HEK293 (cell line): Measurements from ENCODE around the gene UPP2.

Source experiments
- CTCF ChIA-PET: fragments of 350-600 bp; formaldehyde crosslinking; extraction: SDS; loops from one replicate; lab custom pipeline; 2021; ENCODE audit warnings: antibody characterized with exemption; lab: Yijun Ruan, JAX
- POLR2A ChIA-PET: fragments of 300-600 bp; formaldehyde crosslinking; extraction: SDS; loops from one replicate; lab custom pipeline; 2020; ENCODE audit warnings: antibody characterized with exemption, inconsistent platforms; lab: Yijun Ruan, JAX
- H3K27ac ChIP-seq: fragments of 200-500 bp; sonication (Bioruptor generic); 2 replicates; pipeline ENCODE4 v1.5.1; 2014; ENCODE audit warnings: low read depth, low read length, control low read depth, inconsistent platforms; ENCODE audit errors: extremely low read depth
- H3K36me3 ChIP-seq, 2 experiments: fragments of 200-500 bp in 1 of 2; sonication (Bioruptor generic) in 1 of 2; 1 replicate in 1 of 2; 2 replicates in 1 of 2; pipeline ENCODE4 v1.5.1; 2014 to 2017; ENCODE audit warnings: inconsistent platforms in 2 of 2, low read length in 2 of 2; ENCODE audit not compliant: control insufficient read depth in 2 of 2, insufficient read depth in 1 of 2
- H3K4me1 ChIP-seq: fragments of 200-500 bp; sonication (Bioruptor generic); 2 replicates; pipeline ENCODE4 v1.5.1; 2014; ENCODE audit warnings: mild to moderate bottlenecking, low read length, inconsistent platforms; ENCODE audit not compliant: control insufficient read depth, insufficient read depth
- H3K4me3 ChIP-seq: 2 replicates; pipeline ENCODE4 v1.5.1; 2011; ENCODE audit warnings: low read depth, mild to moderate bottlenecking, control low read depth, low read length, moderate library complexity
- H3K9me3 ChIP-seq: fragments of 200-500 bp; sonication (Bioruptor generic); 2 replicates; pipeline ENCODE4 v1.5.1; 2014; ENCODE audit warnings: low read depth, low read length, inconsistent platforms; ENCODE audit not compliant: control insufficient read depth, insufficient read depth
- ELK4 ChIP-seq: IDR thresholded peaks from 2 replicates; pipeline ENCODE4 v1.6.1; 2011; ENCODE audit warnings: mild to moderate bottlenecking, low read depth, low read length, borderline replicate concordance
- HOXD13 ChIP-seq: sonication (generic); formaldehyde crosslinking; IDR thresholded peaks from 2 replicates; pipeline ENCODE4 v1.8.0; 2022; ENCODE audit warnings: missing genetic modification reagents, borderline replicate concordance
- PBX3 ChIP-seq: sonication (generic); formaldehyde crosslinking; IDR thresholded peaks from 2 replicates; pipeline ENCODE4 v1.8.1; 2022; ENCODE audit warnings: mild to moderate bottlenecking, moderate library complexity, missing genetic modification reagents
- YY2 ChIP-seq: fragments of 450-650 bp; formaldehyde crosslinking; IDR thresholded peaks from 2 replicates; pipeline ENCODE4 v1.5.1; 2016; ENCODE audit warnings: missing biosample characterization, missing genetic modification characterization
- ZBTB1 ChIP-seq: fragments of 450-650 bp; formaldehyde crosslinking; IDR thresholded peaks from 2 replicates; pipeline ENCODE4 v1.5.1; 2016; ENCODE audit warnings: missing biosample characterization, missing genetic modification characterization
- ZBTB44 ChIP-seq: fragments of 450-650 bp; IDR thresholded peaks from 2 replicates; pipeline ENCODE4 v1.5.1; 2018; ENCODE audit warnings: missing biosample characterization, mild to moderate bottlenecking, missing genetic modification characterization
- ZBTB48 ChIP-seq: fragments of 450-650 bp; formaldehyde crosslinking; IDR thresholded peaks from 2 replicates; pipeline ENCODE4 v1.5.1; 2016; ENCODE audit warnings: missing biosample characterization, missing genetic modification characterization
- ZNF148 ChIP-seq: fragments of 450-650 bp; formaldehyde crosslinking; IDR thresholded peaks from 2 replicates; pipeline ENCODE4 v1.5.0; 2017; ENCODE audit warnings: missing biosample characterization, missing genetic modification characterization, borderline replicate concordance
- ZNF184 ChIP-seq: fragments of 450-650 bp; IDR thresholded peaks from 2 replicates; pipeline ENCODE4 v1.5.1; 2018; ENCODE audit warnings: missing biosample characterization, mild to moderate bottlenecking, missing genetic modification characterization
- ZNF416 ChIP-seq: fragments of 450-650 bp; formaldehyde crosslinking; IDR thresholded peaks from 2 replicates; pipeline ENCODE4 v1.5.1; 2016; ENCODE audit warnings: missing biosample characterization, missing genetic modification characterization
- ZNF518A ChIP-seq: fragments of 450-650 bp; formaldehyde crosslinking; conservative IDR thresholded peaks from 2 replicates; pipeline ENCODE4 v1.5.1; 2016; ENCODE audit warnings: low read depth, missing biosample characterization, missing genetic modification characterization
- ZNF610 ChIP-seq: fragments of 450-650 bp; formaldehyde crosslinking; IDR thresholded peaks from 2 replicates; pipeline ENCODE4 v1.5.1; 2016; ENCODE audit warnings: missing biosample characterization, missing genetic modification characterization, borderline replicate concordance
- ZNF624 ChIP-seq: fragments of 450-650 bp; formaldehyde crosslinking; IDR thresholded peaks from 2 replicates; pipeline ENCODE4 v1.5.1; 2017; ENCODE audit warnings: missing biosample characterization, missing genetic modification characterization
- ZNF626 ChIP-seq: fragments of 450-650 bp; sonication (Bioruptor Pico); formaldehyde crosslinking; IDR thresholded peaks from 2 replicates; pipeline ENCODE4 v1.5.1; 2018; ENCODE audit warnings: missing biosample characterization, missing genetic modification characterization, inconsistent platforms
- ZNF791 ChIP-seq: fragments of 450-650 bp; formaldehyde crosslinking; IDR thresholded peaks from 2 replicates; pipeline ENCODE4 v1.5.1; 2016; ENCODE audit warnings: missing biosample characterization, missing genetic modification characterization
- ZNF837 ChIP-seq: fragments of 450-650 bp; formaldehyde crosslinking; IDR thresholded peaks from 2 replicates; pipeline ENCODE4 v1.5.1; 2016; ENCODE audit warnings: missing biosample characterization, missing genetic modification characterization
- ZSCAN4 ChIP-seq: fragments of 450-650 bp; formaldehyde crosslinking; IDR thresholded peaks from 2 replicates; pipeline ENCODE4 v1.5.1; 2017; ENCODE audit warnings: missing biosample characterization, missing genetic modification characterization
- TF ChIP-seq, protein P1 (sequence below): fragments of 450-650 bp; formaldehyde crosslinking; IDR thresholded peaks from 2 replicates; pipeline ENCODE4 v1.5.1; 2016; ENCODE audit warnings: missing biosample characterization, missing genetic modification characterization

UPP2 gene

DNA sequence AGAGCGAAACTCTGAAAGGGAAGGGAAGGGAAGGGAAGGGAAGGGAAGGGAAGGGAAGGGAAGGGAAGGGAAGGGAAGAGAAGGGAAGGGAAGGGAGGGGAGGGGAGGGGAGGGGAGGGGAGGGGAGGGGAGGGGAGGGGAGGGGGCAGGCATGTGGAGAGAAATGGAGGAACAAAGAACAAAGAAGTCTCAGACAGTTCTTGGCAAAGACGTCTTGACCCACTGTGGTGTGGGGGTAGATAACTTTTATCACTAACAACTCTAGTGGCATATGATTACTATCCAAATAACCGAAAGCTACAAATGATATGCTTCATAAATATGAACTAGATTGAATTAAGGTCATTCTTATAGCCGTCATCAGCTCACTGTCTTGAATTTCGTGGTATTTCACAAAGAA is 3.2 kb downstream of the UPP2 start (continued):
- no peak for TF ChIP-seq ZNF626
- no peak for TF ChIP-seq ZBTB48 (tag by site-specific recombination)
- no peak for TF ChIP-seq ZNF184 (tag by site-specific recombination)
- TF ChIP-seq ZNF624 (tag by site-specific recombination) = no peak
- no peak for TF ChIP-seq PBX3 (CRISPR knock-in tag)
- TF ChIP-seq, protein P1, sequence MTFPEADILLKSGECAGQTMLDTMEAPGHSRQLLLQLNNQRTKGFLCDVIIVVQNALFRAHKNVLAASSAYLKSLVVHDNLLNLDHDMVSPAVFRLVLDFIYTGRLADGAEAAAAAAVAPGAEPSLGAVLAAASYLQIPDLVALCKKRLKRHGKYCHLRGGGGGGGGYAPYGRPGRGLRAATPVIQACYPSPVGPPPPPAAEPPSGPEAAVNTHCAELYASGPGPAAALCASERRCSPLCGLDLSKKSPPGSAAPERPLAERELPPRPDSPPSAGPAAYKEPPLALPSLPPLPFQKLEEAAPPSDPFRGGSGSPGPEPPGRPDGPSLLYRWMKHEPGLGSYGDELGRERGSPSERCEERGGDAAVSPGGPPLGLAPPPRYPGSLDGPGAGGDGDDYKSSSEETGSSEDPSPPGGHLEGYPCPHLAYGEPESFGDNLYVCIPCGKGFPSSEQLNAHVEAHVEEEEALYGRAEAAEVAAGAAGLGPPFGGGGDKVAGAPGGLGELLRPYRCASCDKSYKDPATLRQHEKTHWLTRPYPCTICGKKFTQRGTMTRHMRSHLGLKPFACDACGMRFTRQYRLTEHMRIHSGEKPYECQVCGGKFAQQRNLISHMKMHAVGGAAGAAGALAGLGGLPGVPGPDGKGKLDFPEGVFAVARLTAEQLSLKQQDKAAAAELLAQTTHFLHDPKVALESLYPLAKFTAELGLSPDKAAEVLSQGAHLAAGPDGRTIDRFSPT (tag by site-specific recombination) = no peak
- TF ChIP-seq ZNF610 (tag by site-specific recombination) = no peak
- TF ChIP-seq YY2 (tag by site-specific recombination) = no peak

DNA sequence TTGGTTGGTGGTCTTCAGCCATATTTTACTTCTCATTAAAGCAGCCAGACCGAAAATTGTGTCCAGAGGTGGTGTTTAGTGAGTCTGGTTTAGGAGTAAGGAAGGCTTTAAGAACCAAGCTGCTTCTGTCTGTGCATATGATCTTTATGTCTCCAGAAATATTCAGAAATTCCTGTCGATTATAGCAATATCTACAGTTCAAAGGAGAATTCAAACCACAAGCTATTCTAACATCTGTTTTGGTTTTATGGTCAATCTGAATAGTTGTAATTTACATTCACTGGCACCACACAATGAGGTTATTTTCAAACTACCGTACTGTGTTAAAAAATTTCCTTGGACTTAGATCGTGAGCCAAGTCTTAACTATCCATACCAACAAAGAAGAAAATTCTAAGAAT is 11.3 kb downstream of the UPP2 start:
- Histone ChIP-seq H3K9me3 (no peaks in the 10 kb centered on the region), H3K36me3 (no peaks in the 10 kb centered on the region), H3K27ac (no peak overlapping the region), H3K4me3 (no peak overlapping the region), H3K4me1 (no peaks in the 10 kb centered on the region)
- CTCF ChIA-PET = interaction anchor here (0.7 to 1.4 kb wide), 4 partner anchors 9 to 603 kb away, joined by 3 to 6 read pairs (median 4); no protein-coding TSS in a partner anchor
- POLR2A ChIA-PET = no interaction called here
- no peak for TF ChIP-seq ZNF837 (tag by site-specific recombination)
- TF ChIP-seq ELK4 = no peak
- no peak for TF ChIP-seq ZNF148
- no peak for TF ChIP-seq ZNF518A
- TF ChIP-seq, protein P1 (tag by site-specific recombination) = no peak
- no peak for TF ChIP-seq ZNF791 (tag by site-specific recombination)
- TF ChIP-seq ZBTB44 (tag by site-specific recombination) = no peak
- TF ChIP-seq ZSCAN4 (tag by site-specific recombination) = no peak
- TF ChIP-seq ZBTB1 (tag by site-specific recombination) = no peak
- no peak for TF ChIP-seq HOXD13 (CRISPR knock-in tag)
- no peak for TF ChIP-seq ZNF416 (tag by site-specific recombination)
